Measurements from ENCODE around the gene PDSS2. TPM values are rescaled to one million over a fixed set of nuclear protein-coding genes. Genes with fewer than 3 reads are reported as not detected.

The PDSS2 gene
- polyA plus RNA-seq, 1 experiment: 11.6 TPM

GRCh38 chr6:107128175-107128574, 331.2 kb downstream of the PDSS2 start:
- no peaks in the 10 kb centered on the region for H3K36me3 ChIP-seq (ENCODE audit: control insufficient read depth, insufficient read depth, low read length)
- ChIA-PET CTCF (interaction anchor here (1.6 kb wide), 1 partner anchor 14 kb away, joined by 5 read pairs; no protein-coding TSS in a partner anchor), POLR2A (no interaction called here)
- no peaks in the 10 kb centered on the region for H3K27me3 ChIP-seq (ENCODE audit: control insufficient read depth, insufficient read depth, low read length)
- H3K4me3 ChIP-seq (ENCODE audit: low read depth, low read length): no peak overlapping the region
- no peak for DNase-seq (ENCODE audit: low read depth)
- no peak for TF ChIP-seq CTCF (IDR thresholded peaks at IDR 0.05; ENCODE audit: insufficient read depth, low read depth, low read length)

- no peak for TF ChIP-seq CTCF (IDR thresholded peaks at IDR 0.05; ENCODE audit: insufficient read depth, low read depth, low read length)
- ChIA-PET POLR2A (no interaction called here), CTCF (interaction anchor here (1.4 kb wide), 1 partner anchor 13 kb away, joined by 3 read pairs; no protein-coding TSS in a partner anchor)
- DNase-seq (ENCODE audit: low read depth): no peak
- H3K4me3 ChIP-seq (ENCODE audit: low read depth, low read length): no peak overlapping the region
- no peaks in the 10 kb centered on the region; the same call in 1 of the 2 replicates for H3K27me3 ChIP-seq (ENCODE audit: control insufficient read depth, insufficient read depth, low read length)
- H3K36me3 ChIP-seq (ENCODE audit: control insufficient read depth, insufficient read depth, low read length): no peaks in the 10 kb centered on the region
Measured at GRCh38 chr6:107125771-107126170, 333.6 kb downstream of the PDSS2 start.

- no peak for DNase-seq (ENCODE audit: low read depth)
- no peaks in the 10 kb centered on the region; the same call in 1 of the 2 replicates for H3K27me3 ChIP-seq (ENCODE audit: control insufficient read depth, insufficient read depth, low read length)
- no peak overlapping the region for H3K4me3 ChIP-seq (ENCODE audit: low read depth, low read length)
- H3K36me3 ChIP-seq (ENCODE audit: control insufficient read depth, insufficient read depth, low read length): no peaks in the 10 kb centered on the region
- no peak for TF ChIP-seq CTCF (IDR thresholded peaks at IDR 0.05; ENCODE audit: insufficient read depth, low read depth, low read length)
- ChIA-PET POLR2A (no interaction called here), CTCF (interaction anchor here (1.5 kb wide), 2 partner anchors 9 to 11 kb away, joined by 6 read pairs; partner anchors contain the start of gene BEND3)
Measured at GRCh38 chr6:107124934-107125348, 334.4 kb downstream of the PDSS2 start.

GRCh38 chr6:107123501-107123900, 335.9 kb downstream of the PDSS2 start:
- no peak for TF ChIP-seq CTCF (IDR thresholded peaks at IDR 0.05; ENCODE audit: insufficient read depth, low read depth, low read length)
- Histone ChIP-seq H3K36me3 (ENCODE audit: control insufficient read depth, insufficient read depth, low read length) (no peaks in the 10 kb centered on the region), H3K4me3 (ENCODE audit: low read depth, low read length) (no peak overlapping the region), H3K27me3 (ENCODE audit: control insufficient read depth, insufficient read depth, low read length) (peaks cover 2% of the 10 kb centered on the region; the same call in 1 of the 2 replicates)
- POLR2A ChIA-PET: no interaction called here
- DNase-seq (ENCODE audit: low read depth): no peak
- CTCF ChIA-PET: interaction anchor here (1.4 to 1.5 kb wide), 2 partner anchors 9 kb away, joined by 4 to 6 read pairs; no protein-coding TSS in a partner anchor

GRCh38 chr6:107122748-107123147, 336.6 kb downstream of the PDSS2 start:
- Histone ChIP-seq H3K27me3 (ENCODE audit: control insufficient read depth, insufficient read depth, low read length) (peaks cover 2% of the 10 kb centered on the region; the same call in 1 of the 2 replicates), H3K4me3 (ENCODE audit: low read depth, low read length) (no peak overlapping the region), H3K36me3 (ENCODE audit: control insufficient read depth, insufficient read depth, low read length) (no peaks in the 10 kb centered on the region)
- ChIA-PET CTCF (interaction anchor here (1.4 kb wide), 1 partner anchor 9 kb away, joined by 4 read pairs; no protein-coding TSS in a partner anchor), POLR2A (no interaction called here)
- TF ChIP-seq CTCF (IDR thresholded peaks at IDR 0.05; ENCODE audit: insufficient read depth, low read depth, low read length): no peak
- DNase-seq (ENCODE audit: low read depth): no peak

Measured in BJ (cell line).